GM10847 (cell line): ENCODE measurements around the gene UGGT1.

Experiments
- POLR2A ChIP-seq: IDR thresholded peaks from 2 replicates; pipeline ENCODE4 v1.6.1; 2011; ENCODE audit not compliant: insufficient read length; ENCODE audit errors: extremely low read depth

UGGT1 gene

DNA sequence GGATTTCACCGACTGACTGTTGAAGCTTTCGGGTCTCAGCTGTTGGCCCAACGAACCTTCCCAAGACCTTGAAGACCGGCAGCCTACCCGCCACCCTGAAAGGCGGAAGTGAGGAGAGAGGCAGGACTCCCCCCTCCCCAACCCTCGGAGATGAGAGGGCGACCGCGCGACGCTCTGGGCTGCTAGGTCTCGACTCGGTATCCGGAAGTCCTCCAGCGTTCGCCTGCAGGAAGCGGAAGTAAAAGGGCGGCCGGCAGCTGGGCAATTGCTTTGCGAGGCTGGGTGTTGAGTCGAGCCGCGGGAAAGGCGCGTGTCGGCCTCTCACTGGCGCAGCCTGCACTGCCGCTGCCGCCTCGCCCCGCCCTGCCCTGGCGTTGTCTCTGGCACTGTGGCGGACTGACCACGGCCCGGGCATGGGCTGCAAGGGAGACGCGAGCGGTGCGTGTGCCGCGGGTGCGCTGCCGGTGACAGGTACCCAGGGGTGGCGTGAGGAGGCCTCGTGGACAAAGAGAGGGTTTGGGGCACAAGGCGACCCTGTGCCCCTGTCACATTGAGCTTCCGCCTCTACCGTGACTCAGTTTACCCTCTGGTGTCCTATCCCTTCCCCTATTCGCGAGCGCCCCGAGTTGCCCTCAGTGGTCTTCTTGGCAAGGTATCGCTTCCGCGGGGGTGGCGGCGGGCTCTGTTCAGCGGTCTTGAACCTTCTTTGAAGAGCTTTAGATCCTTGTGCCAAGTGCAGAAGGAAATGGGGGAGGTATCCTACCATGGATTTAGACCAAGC is at the start of gene UGGT1:
UGGT1 (plus strand) TSS at position 256 of the 781 bp plus-strand sequence; CDS start at position 414, 158 bp downstream.
- TF ChIP-seq POLR2A = peak; percentile 92

- no peak for TF ChIP-seq POLR2A
Measured at GRCh38 chr2:128041561-128041960, 49.4 kb upstream of the UGGT1 start.

DNA sequence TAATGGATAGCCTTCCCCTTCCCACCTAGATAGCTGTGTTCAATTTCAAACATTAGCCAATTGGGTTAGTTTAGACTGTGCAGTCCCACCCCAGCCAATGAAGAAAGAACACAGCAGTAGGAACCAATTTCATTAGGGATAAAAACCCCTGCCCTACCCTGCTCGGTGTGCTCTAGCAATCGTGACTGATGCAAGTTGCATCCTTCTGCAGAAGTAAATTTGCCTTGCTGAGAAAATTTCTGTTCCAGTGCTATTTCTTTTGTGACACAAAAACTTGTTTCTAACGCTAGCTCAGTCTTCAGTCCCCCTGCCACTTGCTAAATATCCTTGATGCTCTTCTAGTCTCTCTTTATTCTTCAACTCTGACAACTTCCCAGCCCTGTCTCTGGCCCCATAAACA is 48.0 kb upstream of the UGGT1 start:
- no peak for TF ChIP-seq POLR2A

DNA sequence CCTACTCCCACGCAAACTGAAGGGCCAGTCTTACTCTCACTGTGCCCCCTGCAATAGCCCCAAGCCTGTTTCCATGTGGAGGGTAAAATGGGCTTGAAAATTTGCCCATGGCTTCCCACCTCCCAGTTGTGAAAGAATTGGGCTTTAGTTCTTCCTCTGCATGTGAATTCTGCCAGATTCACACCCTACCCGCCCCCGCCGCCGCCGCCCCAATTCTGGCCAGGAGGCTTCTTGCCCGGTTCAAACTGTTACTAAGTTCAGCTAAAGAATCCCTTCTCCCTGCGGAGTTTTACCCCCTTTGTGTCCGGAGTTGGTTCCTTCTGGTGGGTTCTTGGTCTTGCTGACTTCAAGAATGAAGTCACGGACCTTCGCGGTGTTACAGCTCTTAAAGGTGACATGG is 37.7 kb upstream of the UGGT1 start:
- TF ChIP-seq POLR2A = no peak

GRCh38 chr2:128054104-128054885 is 36.7 kb upstream of the UGGT1 start:
- no peak for TF ChIP-seq POLR2A

GRCh38 chr2:128057334-128057733 is 33.7 kb upstream of the UGGT1 start:
- TF ChIP-seq POLR2A = no peak

DNA sequence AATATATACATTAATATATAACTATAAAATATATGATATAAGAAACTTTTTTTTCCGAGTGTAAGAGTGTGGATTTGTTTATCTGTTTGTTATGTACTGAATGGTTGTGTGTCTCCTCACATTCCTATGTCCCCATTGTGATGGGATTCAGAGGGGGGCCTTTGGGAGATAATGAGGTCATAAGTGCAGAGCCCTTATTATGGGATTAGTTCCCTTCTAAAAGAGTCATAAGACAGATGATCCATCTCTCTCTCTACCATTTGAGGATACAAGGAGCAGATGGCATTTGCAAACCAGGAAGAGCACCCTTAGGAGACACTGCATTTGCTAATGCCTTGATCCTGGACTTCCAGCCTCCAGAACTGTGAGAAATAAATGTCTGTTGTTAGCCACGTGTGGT is 32.9 kb upstream of the UGGT1 start:
- no peak for TF ChIP-seq POLR2A

- no peak for TF ChIP-seq POLR2A
Measured at GRCh38 chr2:128062571-128062970, 28.4 kb upstream of the UGGT1 start.

GRCh38 chr2:128064353-128064752 is 26.6 kb upstream of the UGGT1 start:
- no peak for TF ChIP-seq POLR2A

DNA sequence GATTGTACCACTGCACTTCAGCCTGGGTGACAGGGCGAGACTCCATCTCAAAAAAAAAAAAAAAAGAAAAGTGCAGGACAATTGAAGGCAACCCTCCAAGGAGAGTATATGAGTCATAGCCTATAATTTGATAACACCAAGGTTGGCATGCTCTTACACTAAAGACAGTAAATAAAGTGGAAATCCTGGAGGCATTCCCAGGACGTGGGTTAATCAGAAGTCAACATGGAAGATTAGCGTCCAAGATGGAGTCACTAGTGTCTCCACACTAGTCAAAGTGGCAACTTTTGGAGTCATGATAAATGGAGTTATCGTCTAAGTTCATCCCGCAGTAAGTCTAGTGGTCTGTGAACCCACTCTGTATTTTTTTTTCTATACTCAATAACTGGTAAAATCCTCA is 21.2 kb upstream of the UGGT1 start:
- no peak for TF ChIP-seq POLR2A

DNA sequence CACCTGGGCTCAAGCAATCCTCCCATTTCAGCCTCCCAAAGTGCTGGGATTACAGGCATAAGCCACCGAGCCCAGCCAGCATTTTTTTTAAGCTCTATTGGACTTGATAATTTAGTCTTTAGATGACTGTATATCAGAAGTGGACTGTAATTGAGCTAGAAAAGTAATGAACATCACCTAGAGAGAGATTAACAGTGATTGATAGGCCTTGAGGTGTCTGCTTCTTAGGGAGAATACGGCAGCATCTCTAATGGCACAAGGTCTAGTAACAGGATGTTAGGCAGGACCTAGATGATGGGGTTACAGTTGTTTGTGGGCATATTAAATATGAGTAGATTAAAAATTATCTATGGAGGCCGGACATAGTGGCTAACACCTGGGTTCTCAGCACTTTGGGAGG is 17.7 kb upstream of the UGGT1 start:
- no peak for TF ChIP-seq POLR2A

GRCh38 chr2:128076461-128077106 is 14.4 kb upstream of the UGGT1 start:
- no peak for TF ChIP-seq POLR2A

DNA sequence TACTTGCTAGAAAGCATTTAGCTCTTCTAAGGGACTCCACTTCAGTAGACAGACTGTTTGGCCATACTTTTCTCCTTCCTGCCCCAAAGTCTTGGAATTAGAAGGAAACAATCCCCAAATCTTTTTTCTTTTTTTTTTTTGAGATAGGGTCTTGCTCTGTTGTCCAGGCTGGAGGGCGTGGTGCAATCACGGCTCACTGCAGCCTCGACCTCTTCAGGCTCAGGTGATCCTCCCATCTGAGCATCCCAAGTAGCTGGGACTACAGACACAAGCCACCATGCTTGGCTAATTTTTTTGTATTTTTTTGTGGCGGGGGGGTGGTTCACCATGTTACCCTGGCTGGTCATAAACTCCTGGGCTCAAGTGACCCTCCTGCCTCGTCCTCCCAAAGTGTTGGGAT is 6.2 kb upstream of the UGGT1 start:
- no peak for TF ChIP-seq POLR2A

GRCh38 chr2:128086244-128086643 is 4.8 kb upstream of the UGGT1 start:
- no peak for TF ChIP-seq POLR2A

DNA sequence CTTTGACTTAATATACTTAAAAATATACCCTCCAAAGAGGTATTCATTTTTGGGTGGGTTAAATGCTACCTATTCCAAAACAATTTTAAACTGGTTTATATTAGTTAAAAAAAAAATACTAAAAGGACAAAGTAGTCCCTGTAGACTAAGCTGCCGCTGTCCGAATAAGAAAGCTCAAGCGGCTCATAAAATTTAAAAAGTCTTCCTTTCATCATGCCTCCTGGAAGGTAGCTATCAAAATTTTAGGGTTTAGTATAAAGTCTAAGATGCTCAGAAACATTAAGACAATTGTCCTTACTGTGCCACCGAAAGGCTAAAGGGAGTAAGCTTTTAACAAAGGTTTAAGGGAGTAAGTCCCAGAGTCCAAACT is 440 bp upstream of the UGGT1 start:
- TF ChIP-seq POLR2A = no peak

DNA sequence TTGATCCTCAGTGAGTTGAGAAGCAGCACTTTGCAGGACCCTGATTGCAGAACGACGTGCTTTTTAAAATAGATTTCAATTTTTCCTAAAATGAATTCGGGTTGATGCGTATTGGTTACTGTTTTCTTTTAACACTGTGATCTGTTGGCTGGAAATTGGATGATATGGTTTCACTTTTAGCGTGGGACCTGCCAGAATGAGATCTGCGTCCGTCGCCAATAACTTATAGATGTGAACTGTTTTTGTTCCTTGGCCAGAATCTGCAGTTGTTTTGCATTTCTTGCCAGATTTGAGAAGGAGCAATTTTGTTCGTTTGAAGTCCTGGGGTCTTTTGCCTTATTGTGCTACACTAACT is 703 bp downstream of the UGGT1 start:
- no peak for TF ChIP-seq POLR2A
